HG03457 (cell line): ENCODE measurements around the gene IMPDH1.

Experiments used
- ATAC-seq: cut with Tn5 transposase; IDR thresholded peaks from one replicate; pipeline ENCODE4 v1.9.1; 2021; ENCODE audit warnings: moderate number of reproducible peaks; ENCODE audit not compliant: unreplicated experiment

Gene IMPDH1

DNA sequence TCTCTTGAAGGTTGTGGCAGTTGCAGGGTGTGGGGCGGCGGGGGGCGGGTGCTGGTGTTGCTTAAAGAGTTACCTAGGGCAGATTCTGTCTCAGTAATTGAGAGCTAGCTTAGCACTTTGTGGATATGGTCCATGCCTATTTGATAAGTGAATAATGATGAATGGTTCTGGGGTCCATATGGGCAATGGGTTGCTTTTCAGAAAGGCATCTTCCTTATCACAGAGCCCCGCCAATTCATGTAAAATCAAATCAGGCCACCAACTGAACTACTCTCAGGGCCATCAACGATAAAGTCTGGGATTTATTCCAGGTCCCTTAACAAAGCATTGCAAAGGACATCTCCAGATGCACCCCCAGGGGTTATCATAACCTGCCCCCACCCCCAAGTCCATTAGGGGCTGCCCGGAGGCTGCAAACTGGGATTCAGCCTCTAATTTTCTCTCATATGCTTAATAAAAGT lies 46.5 kb downstream of the IMPDH1 start:
- no peak for ATAC-seq

GRCh38 chr7:128362670-128363069 lies 47.1 kb downstream of the IMPDH1 start:
- ATAC-seq, result no peak

DNA sequence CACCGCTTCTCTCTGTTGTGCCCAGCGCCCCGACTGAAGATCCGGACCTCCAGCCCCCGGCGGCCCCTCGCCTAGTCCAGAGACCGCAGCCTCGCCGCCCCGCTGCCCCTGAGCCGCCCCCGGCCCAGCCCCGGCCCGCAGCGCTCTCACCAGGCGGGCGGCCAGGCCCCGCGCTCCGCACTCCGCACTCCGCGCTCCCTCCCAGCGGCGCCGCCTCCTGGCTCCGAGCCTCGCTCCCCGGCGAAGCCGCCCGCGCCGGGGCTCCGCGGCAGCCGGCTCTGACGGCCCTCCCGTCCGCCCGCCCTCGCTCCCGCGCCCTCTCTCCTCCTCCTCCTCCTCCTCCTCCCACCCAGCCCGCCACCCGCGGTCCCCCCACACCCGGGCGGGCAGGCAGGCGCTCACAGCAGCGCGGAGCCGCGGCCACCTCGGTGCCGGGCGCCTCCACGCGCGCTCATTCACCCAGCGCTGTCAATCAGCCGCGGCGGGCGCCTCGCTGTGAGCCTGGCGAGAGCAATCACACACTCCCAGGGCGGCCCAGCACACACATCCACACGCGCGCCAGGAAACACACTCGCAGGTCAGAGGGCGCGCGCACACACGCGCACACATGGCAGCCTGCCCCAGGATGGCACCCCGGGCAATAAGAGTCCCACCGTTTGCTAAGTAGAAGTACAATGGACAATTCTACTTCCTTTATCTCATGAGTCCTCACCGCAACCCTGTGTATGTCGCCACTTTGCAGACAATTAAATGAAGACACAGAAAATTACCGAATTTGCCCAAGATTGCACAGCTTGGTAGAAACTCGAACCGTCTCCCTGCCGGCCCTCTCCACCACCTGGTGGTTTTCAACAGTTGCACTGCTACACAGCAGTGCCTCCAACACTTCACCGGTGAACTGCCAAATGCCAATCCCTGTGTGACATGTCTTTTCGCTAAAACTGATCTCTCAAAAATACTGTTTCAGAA lies 48.1 kb downstream of the IMPDH1 start, which contains the start of gene PRRT4:
TSS of gene PRRT4 (minus strand) at position 280 of the 969 bp plus-strand sequence.
- ATAC-seq, result no peak

DNA sequence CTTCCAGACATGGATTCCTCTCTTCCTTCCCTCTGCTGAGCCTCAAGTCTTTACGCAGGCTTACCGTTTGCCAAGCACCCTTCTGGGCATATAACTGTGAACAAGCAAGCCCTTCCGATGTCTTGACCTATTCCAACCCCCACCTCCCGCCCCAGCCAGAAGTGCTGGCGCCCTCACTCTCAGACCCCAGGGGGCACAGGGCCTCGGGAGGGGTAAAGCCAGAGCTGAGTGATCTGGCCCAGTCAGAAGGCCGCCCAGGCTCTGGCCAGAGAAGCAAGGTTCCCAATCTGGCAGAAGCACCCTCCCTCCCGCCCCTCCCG lies 49.5 kb downstream of the IMPDH1 start:
- no peak for ATAC-seq

GRCh38 chr7:128359939-128360338 lies 49.8 kb downstream of the IMPDH1 start:
- ATAC-seq, result no peak

DNA sequence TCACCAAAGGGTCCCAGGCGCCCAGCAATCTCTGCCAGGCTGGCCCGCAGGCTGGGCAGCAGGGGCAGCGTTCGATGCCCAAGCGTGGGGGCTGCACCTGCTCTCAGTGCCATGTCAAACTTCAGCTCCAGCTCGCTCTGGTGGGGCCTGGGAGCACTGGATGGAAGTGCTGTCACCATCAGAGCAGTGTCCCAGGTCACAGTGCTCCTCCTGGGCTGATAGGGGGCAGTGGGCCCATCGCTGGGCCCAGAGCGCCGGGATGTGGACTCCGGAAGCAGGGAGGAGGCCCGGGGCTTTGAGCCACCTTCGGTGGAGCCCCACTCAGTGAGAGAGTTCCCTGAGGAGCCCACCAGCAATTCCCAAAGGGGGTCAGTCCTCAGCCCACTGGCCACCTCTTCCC lies 50.4 kb downstream of the IMPDH1 start:
- no peak for ATAC-seq

DNA sequence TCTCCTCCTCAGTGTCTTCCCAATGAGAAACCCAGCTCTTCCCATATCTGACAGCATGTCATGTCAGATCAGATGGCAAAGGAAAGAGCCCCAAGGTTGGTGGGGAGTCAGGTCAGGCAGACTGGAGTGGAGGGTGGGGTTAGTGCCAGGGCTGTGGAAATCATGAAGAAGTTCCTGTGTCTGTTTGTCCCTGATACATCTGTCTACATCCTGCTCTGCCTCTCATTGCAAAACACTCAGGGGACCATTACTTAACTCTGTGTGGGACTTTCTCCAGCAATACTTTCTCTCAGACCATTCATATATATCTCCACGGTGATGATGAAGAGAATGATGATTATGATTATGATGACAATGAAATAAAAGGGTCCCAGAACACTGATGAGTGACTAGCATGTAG lies 51.5 kb downstream of the IMPDH1 start:
- no peak for ATAC-seq

GRCh38 chr7:128357217-128357613 lies 52.6 kb downstream of the IMPDH1 start:
- ATAC-seq, result no peak

DNA sequence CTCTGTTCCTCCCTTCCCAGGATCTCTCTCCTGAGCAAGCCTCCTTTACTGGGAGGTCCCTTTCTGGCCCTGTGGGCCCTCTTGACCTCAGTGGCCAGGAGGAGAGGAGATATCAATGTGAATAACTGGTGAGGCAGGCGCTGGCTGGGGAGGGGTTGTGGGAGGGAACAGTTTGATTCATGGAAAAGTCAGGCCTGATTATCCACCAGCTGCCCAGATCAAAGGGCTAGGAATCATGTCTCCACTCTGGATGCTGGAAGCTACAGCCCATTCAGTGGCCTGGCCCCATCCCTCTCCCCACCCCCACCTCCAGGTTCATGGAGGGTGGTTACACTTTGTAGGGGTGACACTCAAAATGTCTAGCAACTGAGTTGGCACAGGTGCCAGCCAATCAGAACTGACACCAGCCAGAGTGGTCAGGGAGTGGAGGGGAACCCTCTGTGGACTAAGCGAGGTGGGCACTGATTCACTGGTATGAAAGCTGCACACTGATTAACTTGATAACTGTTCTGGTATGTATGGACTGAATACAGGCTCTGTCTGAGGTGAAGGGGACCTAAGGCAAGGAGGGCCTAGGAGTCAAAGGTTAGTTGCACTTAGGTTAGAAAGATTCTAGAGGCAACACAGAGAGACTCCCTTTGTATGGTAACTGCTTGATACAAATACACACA lies 53.1 kb downstream of the IMPDH1 start:
- ATAC-seq, result no peak

- ATAC-seq, result no peak
Measured at GRCh38 chr7:128353610-128354009, 56.2 kb downstream of the IMPDH1 start.

GRCh38 chr7:128353189-128353588 lies 56.6 kb downstream of the IMPDH1 start:
- ATAC-seq, result no peak

DNA sequence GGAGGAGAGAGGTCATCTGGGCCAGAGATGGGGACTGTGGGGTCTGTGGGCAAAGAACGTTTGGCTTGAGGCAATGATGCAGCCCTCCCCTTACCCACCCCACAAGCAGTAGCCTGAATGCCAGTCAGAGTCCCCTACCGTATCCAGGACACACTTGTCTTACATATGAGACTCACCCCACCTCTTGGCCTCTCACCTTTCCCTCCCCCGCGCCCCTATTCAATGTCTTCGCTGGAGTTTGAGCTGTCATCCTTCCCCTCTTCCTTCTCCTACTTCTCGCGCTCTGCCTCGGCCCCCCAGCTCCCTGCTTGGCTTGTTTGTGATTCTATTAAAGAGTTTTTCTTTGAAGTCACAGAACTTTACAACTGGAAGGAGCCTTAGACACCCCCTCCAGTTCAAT lies 57.1 kb downstream of the IMPDH1 start:
- no peak for ATAC-seq

DNA sequence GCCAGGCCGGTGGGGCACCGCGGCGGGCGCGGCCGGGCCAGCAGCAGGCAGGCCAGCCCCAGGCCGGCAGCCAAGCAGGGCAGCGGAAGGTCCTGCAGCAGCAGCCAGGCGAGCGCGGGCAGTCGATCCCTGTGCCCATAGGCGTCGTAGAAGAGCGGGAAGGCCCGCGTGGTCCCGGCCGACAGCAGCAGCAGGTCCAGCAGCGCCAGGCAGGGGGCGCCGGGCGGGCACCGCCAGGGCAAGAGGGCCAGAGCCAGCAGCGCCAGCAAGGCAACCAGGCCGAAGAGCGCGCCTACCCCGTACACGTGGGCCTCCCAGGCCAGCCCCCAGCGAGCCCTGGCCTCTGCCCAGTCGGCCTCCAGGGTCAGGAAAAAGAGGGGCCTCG lies 57.6 kb downstream of the IMPDH1 start:
- no peak for ATAC-seq

DNA sequence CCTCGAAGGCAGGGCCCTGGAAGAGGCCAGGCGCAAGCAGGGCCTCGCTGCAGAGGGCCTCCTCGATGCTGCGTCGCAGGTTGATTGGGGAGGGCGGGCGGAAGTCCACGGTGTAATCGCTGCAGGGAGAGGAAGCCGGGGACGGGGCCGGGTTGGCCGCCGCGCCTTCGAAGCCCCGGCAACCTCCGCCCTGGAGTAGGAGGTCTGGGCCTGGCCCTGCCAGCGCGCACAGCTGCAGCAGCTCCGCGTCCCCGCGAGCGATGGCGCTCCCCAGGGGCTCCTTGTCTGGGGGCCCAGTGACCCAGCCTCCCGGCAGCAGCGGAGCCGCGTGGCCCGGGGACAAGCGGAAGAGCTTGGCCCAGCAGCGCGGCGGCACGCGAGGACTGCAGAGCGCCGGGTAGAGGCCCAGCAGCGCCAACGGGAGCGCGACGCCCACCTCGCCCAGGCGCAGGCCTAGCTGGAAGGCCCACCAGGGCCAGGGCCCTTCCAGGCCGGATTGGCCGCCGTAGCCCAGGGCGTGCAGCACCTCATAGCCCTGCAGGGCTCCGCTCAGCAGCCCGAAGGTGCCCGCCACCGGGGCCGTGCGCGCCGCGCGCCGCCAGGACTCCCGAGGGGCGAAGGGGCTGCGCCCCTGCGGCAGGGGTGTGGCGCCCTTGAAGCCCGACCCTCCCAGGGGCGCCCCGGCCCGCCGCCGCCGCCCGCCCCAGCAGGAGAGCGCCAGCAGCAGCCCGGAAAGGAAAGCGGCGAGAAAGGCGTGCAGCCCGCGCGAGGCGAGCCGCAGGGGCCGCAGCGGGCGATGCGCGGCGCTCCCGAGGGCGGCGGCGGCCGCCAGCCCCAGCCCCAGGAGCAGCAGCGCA lies 58.3 kb downstream of the IMPDH1 start:
- ATAC-seq, result no peak

DNA sequence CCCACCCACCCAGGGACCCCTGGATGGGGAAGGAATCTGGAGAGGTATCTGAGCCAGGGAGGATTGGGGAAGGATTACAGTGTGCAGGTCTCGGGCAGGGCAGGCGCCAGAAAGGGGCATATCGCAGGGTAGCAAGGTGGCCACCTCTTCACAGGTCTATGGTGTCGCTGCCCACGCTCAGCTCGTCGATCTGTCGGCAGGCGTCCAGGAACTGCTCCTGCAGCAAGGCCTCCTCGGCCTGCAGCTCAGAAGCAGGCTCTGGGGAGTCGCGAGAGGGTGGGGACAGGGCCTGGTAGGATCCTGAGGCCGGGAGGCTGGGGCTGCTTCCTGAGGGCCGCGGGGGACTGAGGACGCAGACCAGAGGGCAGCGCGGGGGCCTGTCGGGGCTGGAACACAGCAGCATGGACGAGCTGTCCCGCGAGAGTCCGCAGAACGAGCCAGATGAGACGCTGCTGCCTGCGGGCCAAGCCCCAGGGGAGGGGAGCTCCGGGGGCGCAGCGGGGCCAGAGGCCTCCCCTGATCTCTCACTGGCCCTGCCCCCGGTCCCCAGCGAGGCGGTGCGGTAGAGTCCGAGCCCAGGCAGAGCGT lies 59.0 kb downstream of the IMPDH1 start:
- ATAC-seq, result no peak

GRCh38 chr7:128349466-128349825 lies 60.3 kb downstream of the IMPDH1 start:
- no peak for ATAC-seq

- ATAC-seq, result no peak
Measured at GRCh38 chr7:128347647-128348097, 62.1 kb downstream of the IMPDH1 start.

GRCh38 chr7:128344431-128344774 lies 65.4 kb downstream of the IMPDH1 start:
- ATAC-seq, result no peak

DNA sequence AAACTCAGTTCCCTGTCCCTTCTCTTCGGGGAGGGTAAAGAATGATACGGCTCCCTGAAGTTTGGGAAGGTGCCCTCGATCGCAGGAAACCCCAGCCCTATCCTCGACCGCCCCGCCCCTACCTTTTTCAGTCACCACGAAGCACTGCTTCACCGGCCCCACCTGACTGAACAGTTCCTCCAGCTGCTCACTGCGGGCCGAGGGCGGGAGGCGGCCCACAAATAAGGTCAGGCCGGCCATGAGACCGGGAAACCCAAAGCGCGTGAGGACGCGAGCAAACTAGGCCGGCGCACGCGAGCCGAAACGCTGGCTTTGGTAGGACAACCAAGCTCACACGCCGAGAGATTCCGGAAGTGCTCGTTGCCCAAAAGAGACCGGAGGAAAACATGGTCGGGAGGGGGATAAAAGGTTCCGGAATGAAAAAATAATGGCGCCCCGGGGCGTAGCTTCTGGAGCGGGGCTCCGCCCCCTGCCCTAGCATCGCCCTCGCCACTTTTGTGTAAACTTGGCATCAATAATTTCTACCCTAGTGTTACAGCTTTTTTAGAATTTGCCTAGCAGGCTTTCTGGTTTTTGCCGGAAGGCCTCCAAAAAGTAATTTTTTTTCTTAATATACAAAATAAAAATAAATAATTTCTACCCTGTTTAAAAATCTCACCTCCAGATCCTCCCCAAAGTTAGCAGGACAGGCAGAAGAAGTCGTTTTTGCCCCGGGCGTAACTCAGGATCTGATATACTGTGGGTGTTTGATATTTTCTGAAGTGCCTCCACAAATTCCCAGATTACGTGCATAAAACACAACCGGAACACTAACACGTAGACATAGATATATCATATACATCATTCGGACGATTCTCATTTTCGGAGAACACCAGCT lies 66.0 kb downstream of the IMPDH1 start, which contains the start of gene RBM28:
TSS of gene RBM28 (minus strand) at position 355 of the 877 bp plus-strand sequence. CDS start at position 240, 115 bp downstream.
- ATAC-seq, result peak; percentile 91
